ENCODE data around the gene ZNF189.

DNA sequence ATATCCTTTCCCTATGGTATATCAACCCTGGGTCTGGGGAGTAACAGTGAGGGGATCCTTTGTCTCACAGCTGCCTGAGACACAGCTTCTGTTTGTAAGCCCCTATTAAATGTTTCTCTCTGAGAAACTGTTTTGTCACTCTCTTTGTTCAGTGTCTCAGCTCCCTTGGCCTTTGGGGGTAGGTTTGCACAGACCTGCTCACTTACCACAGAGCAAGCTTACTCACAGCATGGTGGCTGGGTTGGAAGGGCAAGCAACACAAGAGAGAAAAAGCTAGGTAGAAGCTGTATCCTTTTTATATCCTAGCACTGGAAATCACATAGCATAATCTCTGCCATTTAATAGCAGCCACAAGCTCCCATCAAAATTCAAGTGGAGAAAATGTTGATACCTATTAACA lies 18.4 kb upstream of the ZNF189 start:
- TF ChIP-seq POLR2AphosphoS5 (IDR thresholded peaks at IDR 0.05; ENCODE audit: low read depth, low read length): no peak
- no peak for TF ChIP-seq POLR2A (IDR thresholded peaks at IDR 0.05; ENCODE audit: low read depth, low read length)
- TF ChIP-seq SPI1 (IDR thresholded peaks at IDR 0.05; ENCODE audit: low read depth, low read length): no peak
- no peak for TF ChIP-seq TAF1 (IDR thresholded peaks at IDR 0.05; ENCODE audit: low read depth, low read length)
- TF ChIP-seq PAX5 (IDR thresholded peaks at IDR 0.05; ENCODE audit: insufficient read depth, low read length, severe bottlenecking): no peak
- TF ChIP-seq POU2F2 (IDR thresholded peaks at IDR 0.05; ENCODE audit: low read depth, low read length): no peak

Data from GM12891 (cell line).